ENCODE results near the gene BICRA. TPM values are rescaled to one million over a fixed set of nuclear protein-coding genes. Genes with fewer than 3 reads are reported as not detected.
"Not testable (repeated sequence)": the region's sequence is repeated elsewhere in the genome, so short reads cannot be mapped to it uniquely, and the experiment has no call there.

BICRA gene
- total RNA-seq, 1 donor from 2014 or later: 15.9 TPM

DNA sequence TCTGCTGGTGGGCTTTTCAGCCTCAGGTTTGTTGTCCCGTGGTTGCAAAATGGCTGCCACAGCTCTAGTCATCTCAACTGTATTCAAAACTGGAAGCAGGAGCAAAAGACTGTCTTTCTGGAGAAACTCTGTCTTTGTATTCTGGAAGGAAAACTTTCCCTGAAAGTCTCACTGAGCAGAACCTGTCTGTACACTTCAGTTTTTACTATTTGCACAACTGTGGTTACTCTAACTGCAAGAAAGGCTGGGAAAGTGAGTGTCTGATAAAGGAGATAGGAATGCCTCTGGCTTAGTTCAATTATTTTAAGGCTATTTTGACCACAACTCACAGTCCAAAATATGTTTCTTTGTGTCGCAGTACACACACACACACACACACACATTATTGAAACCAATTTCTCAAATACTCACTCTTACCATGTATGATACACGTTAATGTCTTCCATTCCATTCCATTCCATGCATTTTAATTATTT, 54.5 kb downstream of the BICRA start:
- no peak overlapping the region for H3K4me3 ChIP-seq
- H3K36me3 ChIP-seq: no peaks in the 10 kb centered on the region
- H3K9me3 ChIP-seq: no peaks in the 10 kb centered on the region
- peaks cover 57% of the 10 kb centered on the region for H3K4me1 ChIP-seq
- no peak for TF ChIP-seq CTCF (IDR thresholded peaks at IDR 0.05)
- DNase-seq: no peak
- no peaks in the 10 kb centered on the region for H3K27me3 ChIP-seq
- H3K27ac ChIP-seq: peak overlapping the region; percentile 94
- intact Hi-C loops (cut with DNase I): no loop called here
- peak; percentile 40 for ATAC-seq

- no peak for TF ChIP-seq CTCF (IDR thresholded peaks at IDR 0.05)
- Histone ChIP-seq H3K4me1 (peaks cover 57% of the 10 kb centered on the region), H3K36me3 (no peaks in the 10 kb centered on the region), H3K27ac (peak overlapping the region; percentile 94), H3K9me3 (no peaks in the 10 kb centered on the region), H3K4me3 (no peak overlapping the region), H3K27me3 (no peaks in the 10 kb centered on the region)
- DNase-seq: peak; percentile 76
- intact Hi-C loops (cut with DNase I): no loop called here
- ATAC-seq: peak; percentile 67
Measured at GRCh38 chr19:47663911-47664771, 55.2 kb downstream of the BICRA start.

DNA sequence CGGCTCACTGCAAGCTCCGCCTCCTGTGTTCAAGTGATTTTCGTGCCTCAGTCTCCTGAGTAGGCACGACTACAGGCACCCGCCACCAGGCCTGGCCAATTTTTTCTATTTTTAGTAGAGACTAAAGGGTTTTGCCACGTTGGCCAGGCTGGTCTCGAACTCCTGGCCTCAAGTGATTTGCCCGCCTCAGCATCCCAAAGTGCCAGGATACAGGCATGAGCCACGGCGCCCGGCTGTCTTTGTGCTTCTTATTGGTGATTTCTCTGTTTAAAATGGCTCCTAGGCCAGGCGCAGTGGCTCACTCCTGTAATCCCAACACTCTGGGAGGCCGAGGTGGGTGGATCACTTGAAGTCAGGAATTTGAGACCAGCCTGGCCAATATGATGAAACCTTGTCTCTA, 59.6 kb downstream of the BICRA start:
- intact Hi-C loops (cut with DNase I): not testable (repeated sequence)

GRCh38 chr19:47670736-47671135, 61.8 kb downstream of the BICRA start:
- Histone ChIP-seq H3K9me3 (no peaks in the 10 kb centered on the region), H3K27ac (no peak overlapping the region), H3K4me1 (peaks cover 14% of the 10 kb centered on the region), H3K36me3 (peaks cover 36% of the 10 kb centered on the region), H3K27me3 (no peaks in the 10 kb centered on the region), H3K4me3 (no peak overlapping the region)
- no peak for ATAC-seq
- intact Hi-C loops (cut with DNase I): no loop called here
- no peak for DNase-seq
- TF ChIP-seq CTCF (IDR thresholded peaks at IDR 0.05): no peak

More for the DNA sequence above, 59.6 kb downstream of the BICRA start:
- H3K4me1 ChIP-seq: peaks cover 35% of the 10 kb centered on the region
- not testable (repeated sequence) for H3K27ac ChIP-seq, ATAC-seq, H3K9me3 ChIP-seq, H3K27me3 ChIP-seq, H3K4me3 ChIP-seq
- H3K36me3 ChIP-seq: peaks cover 21% of the 10 kb centered on the region
- peak; percentile 40 for DNase-seq

DNA sequence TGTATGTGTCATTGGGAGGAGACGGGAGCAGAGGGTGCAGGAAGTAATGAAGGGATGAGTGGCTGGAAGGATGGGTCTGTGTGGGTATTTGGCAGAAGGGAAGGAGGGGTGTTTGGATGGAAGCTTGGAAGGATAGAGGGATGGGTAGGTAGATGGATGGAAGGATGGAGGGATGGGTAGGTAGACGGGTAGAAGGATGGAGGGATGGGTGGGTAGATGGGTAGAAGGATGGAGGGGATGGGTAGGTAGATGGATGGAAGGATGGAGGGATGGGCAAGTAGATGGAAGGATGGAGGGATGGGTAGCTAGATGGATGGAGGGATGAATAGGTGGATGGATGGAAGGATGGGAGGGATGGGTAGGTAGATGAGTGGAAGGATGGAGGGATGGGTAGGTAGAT, 62.6 kb downstream of the BICRA start:
- intact Hi-C loops (cut with DNase I): no loop called here
- H3K4me1 ChIP-seq: peaks cover 9% of the 10 kb centered on the region
- no peaks in the 10 kb centered on the region for H3K27me3 ChIP-seq
- no peak overlapping the region for H3K27ac ChIP-seq
- DNase-seq (no peak), ATAC-seq (no peak)
- H3K9me3 ChIP-seq: no peaks in the 10 kb centered on the region
- H3K36me3 ChIP-seq: peaks cover 36% of the 10 kb centered on the region
- no peak for TF ChIP-seq CTCF (IDR thresholded peaks at IDR 0.05)
- no peak overlapping the region for H3K4me3 ChIP-seq

DNA sequence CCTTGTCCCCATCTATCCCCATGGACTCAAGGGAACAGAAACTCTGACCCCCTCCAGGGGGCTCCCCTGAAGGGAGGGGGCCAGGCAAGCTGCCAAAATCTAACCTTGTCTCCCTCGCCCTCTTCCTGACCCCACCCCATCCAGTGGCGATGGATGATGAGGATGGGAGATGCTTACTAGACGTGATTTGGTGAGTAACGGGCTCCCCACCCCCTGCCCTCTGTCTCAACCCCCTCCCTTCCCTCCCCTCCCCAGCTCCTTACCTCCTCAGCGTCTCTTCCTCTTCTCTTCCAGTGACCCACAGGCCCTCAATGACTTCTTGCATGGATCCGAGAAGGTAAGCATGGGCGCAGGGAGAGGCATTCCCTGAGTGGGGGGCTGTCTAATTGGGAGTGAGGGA, 64.5 kb downstream of the BICRA start:
- no peak for TF ChIP-seq CTCF (IDR thresholded peaks at IDR 0.05)
- Histone ChIP-seq H3K9me3 (no peaks in the 10 kb centered on the region), H3K27me3 (no peaks in the 10 kb centered on the region), H3K4me1 (no peaks in the 10 kb centered on the region), H3K36me3 (peaks cover 50% of the 10 kb centered on the region), H3K27ac (no peak overlapping the region), H3K4me3 (no peak overlapping the region)
- ATAC-seq: no peak
- DNase-seq: peak; percentile 20
- intact Hi-C loops (cut with DNase I): no loop called here
